Peyer's patch (tissue), 4 donors: Measurements from ENCODE around the gene HSD11B2. TPM values are rescaled to one million over a fixed set of nuclear protein-coding genes. Genes with fewer than 3 reads are reported as not detected.

Experiments
- DNase-seq, 3 donors: peaks; one replicate each; pipeline ENCODE4 v3.0.0-alpha.2; 2017 to 2019
- H3K27ac ChIP-seq, 4 donors: fragments of 200-600 bp; sonication (generic); one replicate each; pipeline ENCODE4 v1.5.1; 2016 to 2019
- H3K27me3 ChIP-seq, 2 donors: fragments of 200-600 bp; sonication (generic); one replicate each; pipeline ENCODE4 v1.5.1; 2019
- H3K36me3 ChIP-seq, 3 donors: fragments of 200-600 bp; sonication (generic); one replicate each; pipeline ENCODE4 v1.5.1; 2016 to 2019
- H3K4me1 ChIP-seq, 4 donors: fragments of 200-600 bp; sonication (generic); one replicate each; pipeline ENCODE4 v1.5.1; 2016 to 2019
- H3K4me3 ChIP-seq, 4 donors: fragments of 200-600 bp; sonication (generic); 1 replicate in 3 of 4; 2 replicates in 1 of 4; pipeline ENCODE4 v1.5.1; 2016 to 2019; ENCODE audit warnings: mild to moderate bottlenecking in 1 of 4
- H3K9me3 ChIP-seq, 4 donors: fragments of 200-600 bp; sonication (generic); one replicate each; pipeline ENCODE4 v1.5.1; 2016 to 2019; ENCODE audit warnings: mild to moderate bottlenecking in 1 of 4
- POLR2A ChIP-seq, 2 donors: fragments of 450-650 bp; IDR thresholded peaks; one replicate each; pipeline ENCODE4 v1.5.1; 2017; ENCODE audit warnings: antibody characterized with exemption in 2 of 2, mild to moderate bottlenecking in 2 of 2, moderate library complexity in 2 of 2
- total RNA-seq, 4 donors: library from RNA; depleted of rRNA; stranded (reverse); fragments of >200 nt; gene quantifications; one replicate each; pipeline ENCODE4 v1.1.0, GENCODE V29; 2016
- TF ChIP-seq, protein P1 (sequence below), 6 experiments: fragments of 450-650 bp in 4 of 6; fragments of 200-600 bp in 2 of 6; sonication (generic) in 1 of 6; IDR thresholded peaks; one replicate each; pipeline ENCODE4 v1.5.1; 2017 to 2019; ENCODE audit warnings: antibody characterized with exemption in 6 of 6, mild to moderate bottlenecking in 3 of 6, moderate library complexity in 1 of 6

The HSD11B2 gene
- total RNA-seq, 4 donors from 2014 or later, result 116 to 688 (median 499) TPM

DNA sequence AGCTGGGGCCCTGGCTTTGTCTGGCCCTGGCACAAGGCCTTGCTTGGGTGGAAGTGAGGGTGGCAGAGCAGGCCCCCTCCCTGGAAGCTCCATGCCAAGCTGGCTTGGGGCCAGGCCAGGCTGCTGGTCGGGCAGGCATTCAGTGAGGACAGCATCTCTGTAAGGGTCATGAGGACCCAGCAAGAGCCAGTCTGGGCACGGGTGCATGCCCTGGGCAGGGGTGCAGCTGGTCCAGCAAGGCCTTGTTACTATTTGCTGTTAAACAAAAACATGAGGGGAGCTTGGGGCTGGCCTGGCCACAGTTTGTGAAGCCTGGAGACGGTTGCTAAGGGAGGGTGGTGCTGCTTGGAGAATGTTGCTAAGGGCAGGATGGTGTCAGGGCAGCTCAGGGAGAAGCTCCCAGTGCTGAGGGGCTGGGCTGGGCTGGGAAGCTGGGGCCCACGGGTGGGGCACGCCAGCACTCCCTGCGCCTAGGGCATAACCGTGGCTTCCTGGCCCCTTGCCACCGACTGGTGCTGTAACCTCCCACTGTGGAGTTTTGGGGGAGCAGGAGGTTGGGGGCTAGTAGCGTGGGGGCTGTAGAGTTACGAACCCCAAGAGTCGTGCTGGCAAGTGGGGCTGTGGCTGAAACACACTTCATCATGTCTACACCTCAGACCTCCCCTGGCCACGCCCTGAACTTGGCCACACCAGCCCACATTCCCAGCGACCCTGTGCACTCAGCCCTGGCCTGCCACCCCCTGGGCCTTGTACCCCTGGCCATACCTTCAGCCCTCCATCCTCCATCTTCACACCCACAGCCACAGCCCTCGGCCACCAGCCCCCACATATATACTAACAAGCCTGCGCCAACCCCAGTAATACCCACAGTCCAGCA lies 39.3 kb upstream of the HSD11B2 start:
- TF ChIP-seq, protein P1, sequence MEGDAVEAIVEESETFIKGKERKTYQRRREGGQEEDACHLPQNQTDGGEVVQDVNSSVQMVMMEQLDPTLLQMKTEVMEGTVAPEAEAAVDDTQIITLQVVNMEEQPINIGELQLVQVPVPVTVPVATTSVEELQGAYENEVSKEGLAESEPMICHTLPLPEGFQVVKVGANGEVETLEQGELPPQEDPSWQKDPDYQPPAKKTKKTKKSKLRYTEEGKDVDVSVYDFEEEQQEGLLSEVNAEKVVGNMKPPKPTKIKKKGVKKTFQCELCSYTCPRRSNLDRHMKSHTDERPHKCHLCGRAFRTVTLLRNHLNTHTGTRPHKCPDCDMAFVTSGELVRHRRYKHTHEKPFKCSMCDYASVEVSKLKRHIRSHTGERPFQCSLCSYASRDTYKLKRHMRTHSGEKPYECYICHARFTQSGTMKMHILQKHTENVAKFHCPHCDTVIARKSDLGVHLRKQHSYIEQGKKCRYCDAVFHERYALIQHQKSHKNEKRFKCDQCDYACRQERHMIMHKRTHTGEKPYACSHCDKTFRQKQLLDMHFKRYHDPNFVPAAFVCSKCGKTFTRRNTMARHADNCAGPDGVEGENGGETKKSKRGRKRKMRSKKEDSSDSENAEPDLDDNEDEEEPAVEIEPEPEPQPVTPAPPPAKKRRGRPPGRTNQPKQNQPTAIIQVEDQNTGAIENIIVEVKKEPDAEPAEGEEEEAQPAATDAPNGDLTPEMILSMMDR (IDR thresholded peaks at IDR 0.05), result no peak
- no peak for TF ChIP-seq POLR2A (IDR thresholded peaks at IDR 0.05)
- peak in 1 of 3 donors; percentile 45 for DNase-seq
- no peaks in the 10 kb centered on the region for H3K9me3 ChIP-seq
- peaks cover 3 to 56% (median 11%) of the 10 kb centered on the region in 4 donors for H3K4me1 ChIP-seq
- peak overlapping the region in 2 of 4 donors; percentile 56 to 80 for H3K27ac ChIP-seq
- H3K4me3 ChIP-seq, result peak overlapping the region in 1 of 4 donors; percentile 51
- no peaks in the 10 kb centered on the region for H3K27me3 ChIP-seq
- H3K36me3 ChIP-seq, result no peaks in the 10 kb centered on the region

DNA sequence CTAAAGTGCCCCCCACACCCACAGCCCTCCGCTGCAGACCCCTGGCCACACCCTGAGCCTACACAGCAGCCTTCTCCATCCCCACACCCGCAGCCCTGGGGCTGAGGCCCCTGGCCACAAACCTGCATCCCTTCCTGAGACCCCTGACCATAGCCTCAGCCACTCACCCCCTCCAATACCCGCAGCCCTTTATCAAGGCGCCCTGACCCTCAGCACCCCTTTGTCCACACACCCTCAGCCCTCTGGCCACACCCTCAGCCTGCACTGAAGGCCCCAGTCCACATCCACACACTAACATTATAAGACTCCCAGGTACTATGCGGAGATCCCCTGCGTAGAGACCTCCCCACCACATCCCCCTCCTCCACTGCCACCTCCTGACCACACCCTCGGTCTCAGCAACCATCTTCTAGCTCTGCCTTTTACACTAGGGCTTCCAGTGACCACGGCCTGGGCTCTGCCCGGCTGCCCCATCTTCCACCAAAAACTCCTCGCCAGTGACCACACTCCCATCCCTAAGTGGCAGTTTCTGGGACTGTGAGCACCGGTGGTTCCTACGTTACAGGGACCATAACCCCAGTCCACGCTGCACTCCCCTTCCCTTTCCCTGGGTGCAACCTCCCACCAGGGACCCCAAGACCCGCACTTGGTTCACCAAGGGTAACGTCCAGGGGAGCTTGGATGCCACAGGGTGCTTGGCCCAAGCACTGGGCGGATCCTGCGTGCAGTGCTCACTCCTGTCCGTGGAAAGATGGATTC lies 38.4 kb upstream of the HSD11B2 start:
- H3K27ac ChIP-seq, result peak overlapping the region in 3 of 4 donors; percentile 21 to 80 (median 56)
- H3K4me1 ChIP-seq, result peaks cover 4 to 64% (median 11%) of the 10 kb centered on the region in 4 donors
- H3K27me3 ChIP-seq, result no peaks in the 10 kb centered on the region
- H3K4me3 ChIP-seq, result peak overlapping the region; percentile 18 to 51 (median 30)
- peak in 1 of 3 donors; percentile 30 for DNase-seq
- no peak for TF ChIP-seq POLR2A (IDR thresholded peaks at IDR 0.05)
- TF ChIP-seq, protein P1 (IDR thresholded peaks at IDR 0.05), result no peak
- no peaks in the 10 kb centered on the region for H3K36me3 ChIP-seq
- no peaks in the 10 kb centered on the region for H3K9me3 ChIP-seq

DNA sequence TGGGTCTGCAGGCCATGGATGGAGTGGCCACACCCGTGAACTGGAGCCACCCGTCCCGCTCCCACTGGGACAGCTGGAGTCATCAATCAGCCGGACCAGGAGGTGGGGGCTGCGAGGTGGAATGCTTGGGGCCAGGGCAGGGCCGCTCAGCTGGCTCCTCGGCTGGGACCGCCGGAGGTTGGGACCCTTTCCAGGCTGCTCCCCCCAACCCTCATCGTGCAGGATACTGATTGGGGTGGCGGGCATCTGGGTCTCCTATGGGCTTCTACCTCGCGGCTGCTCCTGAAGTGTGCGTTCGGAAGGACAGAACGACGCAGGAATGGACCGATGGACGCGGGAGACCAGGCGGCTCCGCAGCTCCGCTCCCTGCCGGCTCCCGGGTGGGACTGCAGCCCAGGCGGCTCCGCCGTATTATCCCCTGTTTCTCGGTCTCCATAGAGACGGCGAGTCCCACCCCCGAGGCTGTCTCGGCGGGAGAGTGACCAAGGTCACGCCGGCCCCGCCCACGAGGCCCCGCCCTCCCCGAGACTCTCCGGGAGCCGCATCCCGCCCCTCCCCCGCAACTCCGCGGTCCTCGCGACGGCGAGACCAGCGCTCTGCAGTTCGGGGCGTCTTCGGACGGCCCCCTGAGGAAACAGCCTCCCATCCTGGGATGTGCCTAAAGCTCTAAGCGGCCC lies 37.7 kb upstream of the HSD11B2 start, which contains the start of gene TPPP3:
Gene TPPP3, minus strand, starts transcription at position 388 of the 677 bp plus-strand sequence. CDS start 2,387 bp downstream, outside the sequence.
- DNase-seq, result peak; percentile 33 to 94 (median 88)
- Histone ChIP-seq H3K4me3 (peak within 1 kb of the TSS; percentile 18 to 51 (median 30)), H3K36me3 (no peaks in the 10 kb centered on the region), H3K4me1 (peaks cover 4 to 65% (median 11%) of the 10 kb centered on the region in 4 donors), H3K27ac (peak within 1 kb of the TSS; percentile 21 to 80 (median 50)), H3K27me3 (no peaks in the 10 kb centered on the region), H3K9me3 (no peaks in the 10 kb centered on the region)
- TF ChIP-seq, protein P1 (IDR thresholded peaks at IDR 0.05), result peak in 5 of 6 experiments; percentile 21 to 85 (median 68)
- TF ChIP-seq POLR2A (IDR thresholded peaks at IDR 0.05), result no peak

- no peaks in the 10 kb centered on the region for H3K36me3 ChIP-seq
- H3K27ac ChIP-seq, result peak overlapping the region; percentile 21 to 80 (median 50)
- peaks cover 4 to 65% (median 11%) of the 10 kb centered on the region in 4 donors for H3K4me1 ChIP-seq
- H3K9me3 ChIP-seq, result no peaks in the 10 kb centered on the region
- peak in 1 of 3 donors; percentile 31 for DNase-seq
- no peak for TF ChIP-seq POLR2A (IDR thresholded peaks at IDR 0.05)
- TF ChIP-seq, protein P1 (IDR thresholded peaks at IDR 0.05), result no peak
- no peaks in the 10 kb centered on the region for H3K27me3 ChIP-seq
- H3K4me3 ChIP-seq, result peak overlapping the region; percentile 18 to 51 (median 30)
These were observed 37.1 kb upstream of the HSD11B2 start for GRCh38 chr16:67393788-67394154.
